ENCODE measurements around the gene CCHCR1.
"Not testable (repeated sequence)": the region's sequence is repeated elsewhere in the genome, so short reads cannot be mapped to it uniquely, and the experiment has no call there.

The CCHCR1 gene

GRCh38 chr6:31197559-31198305, 40.1 kb upstream of the CCHCR1 start:
- DNase-seq (ENCODE audit: low read depth), result peak; percentile 24
- TF ChIP-seq, protein P1, sequence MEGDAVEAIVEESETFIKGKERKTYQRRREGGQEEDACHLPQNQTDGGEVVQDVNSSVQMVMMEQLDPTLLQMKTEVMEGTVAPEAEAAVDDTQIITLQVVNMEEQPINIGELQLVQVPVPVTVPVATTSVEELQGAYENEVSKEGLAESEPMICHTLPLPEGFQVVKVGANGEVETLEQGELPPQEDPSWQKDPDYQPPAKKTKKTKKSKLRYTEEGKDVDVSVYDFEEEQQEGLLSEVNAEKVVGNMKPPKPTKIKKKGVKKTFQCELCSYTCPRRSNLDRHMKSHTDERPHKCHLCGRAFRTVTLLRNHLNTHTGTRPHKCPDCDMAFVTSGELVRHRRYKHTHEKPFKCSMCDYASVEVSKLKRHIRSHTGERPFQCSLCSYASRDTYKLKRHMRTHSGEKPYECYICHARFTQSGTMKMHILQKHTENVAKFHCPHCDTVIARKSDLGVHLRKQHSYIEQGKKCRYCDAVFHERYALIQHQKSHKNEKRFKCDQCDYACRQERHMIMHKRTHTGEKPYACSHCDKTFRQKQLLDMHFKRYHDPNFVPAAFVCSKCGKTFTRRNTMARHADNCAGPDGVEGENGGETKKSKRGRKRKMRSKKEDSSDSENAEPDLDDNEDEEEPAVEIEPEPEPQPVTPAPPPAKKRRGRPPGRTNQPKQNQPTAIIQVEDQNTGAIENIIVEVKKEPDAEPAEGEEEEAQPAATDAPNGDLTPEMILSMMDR (IDR thresholded peaks at IDR 0.05; ENCODE audit: low read depth, low read length, missing control alignments), result no peak
- peak overlapping the region; percentile 74 for H3K4me3 ChIP-seq (ENCODE audit: low read depth, low read length)
- in situ Hi-C loops (cut with HindIII; ENCODE audit: low sequenced_read_pairs), result no loop called here

- in situ Hi-C loops (cut with HindIII; ENCODE audit: low sequenced_read_pairs); DNase-seq (ENCODE audit: low read depth): not testable (repeated sequence)
- H3K4me3 ChIP-seq (ENCODE audit: low read depth, low read length), result peak overlapping the region; percentile 74
Measured at GRCh38 chr6:31196251-31197022, 38.8 kb upstream of the CCHCR1 start.

- H3K4me3 ChIP-seq (ENCODE audit: low read depth, low read length); in situ Hi-C loops (cut with HindIII; ENCODE audit: low sequenced_read_pairs); DNase-seq (ENCODE audit: low read depth): not testable (repeated sequence)
Measured at GRCh38 chr6:31195308-31195979, 37.8 kb upstream of the CCHCR1 start.

DNA sequence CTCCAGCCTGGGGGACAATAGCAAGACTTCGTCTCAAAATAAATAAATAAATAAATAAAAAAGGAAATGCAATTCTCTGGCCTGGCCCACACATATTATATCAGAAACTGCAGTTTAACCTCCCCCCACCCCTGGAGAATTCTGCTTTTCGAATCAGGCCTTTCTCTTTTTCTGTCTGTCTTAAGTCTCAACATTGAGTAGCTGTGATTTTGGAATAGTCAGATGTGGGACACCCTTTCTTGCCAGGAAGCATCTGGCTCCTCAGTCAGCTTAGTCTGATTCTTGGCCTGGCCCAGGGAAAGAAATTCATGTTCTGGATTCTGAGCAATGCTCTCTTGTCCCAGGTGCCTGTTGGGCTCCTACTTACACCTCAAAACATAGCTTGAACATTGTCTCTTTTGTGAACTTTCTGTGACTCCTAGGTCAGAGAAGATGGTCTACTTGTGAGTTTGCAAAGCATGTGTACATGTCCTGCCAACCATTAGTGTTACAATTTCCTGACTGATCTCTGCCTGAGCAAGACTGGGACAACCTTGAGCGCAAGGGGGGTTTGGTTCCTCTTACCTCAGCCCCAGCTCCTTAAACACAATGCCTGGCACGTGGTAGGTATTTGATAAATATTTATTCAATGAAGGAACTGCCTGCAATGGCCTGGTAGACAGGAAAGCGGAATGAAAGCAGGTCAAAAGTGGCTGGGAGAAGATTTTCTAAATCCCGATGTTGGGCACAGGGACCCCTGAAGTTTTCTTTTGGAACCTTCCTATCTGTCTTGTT, 36.6 kb upstream of the CCHCR1 start:
- DNase-seq (ENCODE audit: low read depth), result no peak
- no peak overlapping the region for H3K4me3 ChIP-seq (ENCODE audit: low read depth, low read length)
- in situ Hi-C loops (cut with HindIII; ENCODE audit: low sequenced_read_pairs), result no loop called here
- TF ChIP-seq, protein P1 (IDR thresholded peaks at IDR 0.05; ENCODE audit: low read depth, low read length, missing control alignments), result no peak

GRCh38 chr6:31193206-31193605, 35.6 kb upstream of the CCHCR1 start:
- H3K4me3 ChIP-seq (ENCODE audit: low read depth, low read length), result no peak overlapping the region
- DNase-seq (ENCODE audit: low read depth), result no peak
- TF ChIP-seq, protein P1 (IDR thresholded peaks at IDR 0.05; ENCODE audit: low read depth, low read length, missing control alignments), result no peak
- in situ Hi-C loops (cut with HindIII; ENCODE audit: low sequenced_read_pairs), result no loop called here

GRCh38 chr6:31192431-31193105, 35.0 kb upstream of the CCHCR1 start:
- H3K4me3 ChIP-seq (ENCODE audit: low read depth, low read length); in situ Hi-C loops (cut with HindIII; ENCODE audit: low sequenced_read_pairs): not testable (repeated sequence)
- TF ChIP-seq, protein P1 (IDR thresholded peaks at IDR 0.05; ENCODE audit: low read depth, low read length, missing control alignments), result peak; percentile 64
- DNase-seq (ENCODE audit: low read depth), result peak; percentile 36

GRCh38 chr6:31190488-31190887, 32.9 kb upstream of the CCHCR1 start:
- H3K4me3 ChIP-seq (ENCODE audit: low read depth, low read length), result no peak overlapping the region
- in situ Hi-C loops (cut with HindIII; ENCODE audit: low sequenced_read_pairs), result no loop called here
- TF ChIP-seq, protein P1 (IDR thresholded peaks at IDR 0.05; ENCODE audit: low read depth, low read length, missing control alignments), result no peak
- no peak for DNase-seq (ENCODE audit: low read depth)

DNA sequence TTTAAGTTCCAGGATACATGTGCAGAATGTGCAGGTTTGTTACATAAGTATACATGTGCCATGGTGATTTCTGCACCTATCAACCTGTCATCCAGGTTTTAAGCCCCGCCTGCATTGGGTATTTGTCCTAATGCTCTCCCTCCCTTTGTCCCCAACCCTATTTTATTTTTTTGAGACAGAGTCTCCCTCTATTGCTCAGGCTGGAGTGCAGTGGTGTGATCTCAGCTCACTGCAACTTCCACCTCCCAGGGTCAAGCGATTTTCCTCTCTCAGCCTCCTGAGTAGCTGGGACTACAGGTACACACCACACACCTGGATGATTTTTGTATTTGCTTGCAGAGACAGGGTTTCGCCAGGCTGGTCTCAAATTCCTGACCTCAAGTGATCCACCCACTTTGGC, 31.6 kb upstream of the CCHCR1 start:
- H3K4me3 ChIP-seq (ENCODE audit: low read depth, low read length); in situ Hi-C loops (cut with HindIII; ENCODE audit: low sequenced_read_pairs); DNase-seq (ENCODE audit: low read depth): not testable (repeated sequence)
